ENCODE results near the gene OLIG1.

DNA sequence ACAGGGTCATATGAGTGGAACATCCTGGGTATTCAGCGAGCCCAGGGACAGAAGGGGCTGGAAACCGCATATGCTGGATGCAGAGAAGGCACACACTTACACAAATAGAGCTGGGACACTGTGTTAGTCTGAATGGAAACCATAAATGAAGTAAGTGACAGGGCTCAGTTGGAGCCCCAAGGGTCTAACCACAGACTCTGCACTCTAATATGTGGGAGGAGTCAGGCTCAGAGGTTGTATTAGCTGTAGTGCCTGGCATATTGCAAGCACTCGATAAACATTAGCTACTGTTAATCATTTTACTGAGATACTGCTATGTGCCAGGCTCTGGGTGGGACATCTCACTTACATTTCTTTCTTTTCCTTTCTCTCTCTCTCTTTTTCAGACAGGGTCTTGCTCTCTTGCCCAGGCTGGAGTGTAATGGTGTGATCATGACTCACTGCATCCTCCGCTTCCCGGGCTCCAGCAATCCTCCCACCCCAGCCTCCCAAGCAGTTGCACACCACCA lies 6.5 kb upstream of the OLIG1 start:
- TF ChIP-seq, protein P1, sequence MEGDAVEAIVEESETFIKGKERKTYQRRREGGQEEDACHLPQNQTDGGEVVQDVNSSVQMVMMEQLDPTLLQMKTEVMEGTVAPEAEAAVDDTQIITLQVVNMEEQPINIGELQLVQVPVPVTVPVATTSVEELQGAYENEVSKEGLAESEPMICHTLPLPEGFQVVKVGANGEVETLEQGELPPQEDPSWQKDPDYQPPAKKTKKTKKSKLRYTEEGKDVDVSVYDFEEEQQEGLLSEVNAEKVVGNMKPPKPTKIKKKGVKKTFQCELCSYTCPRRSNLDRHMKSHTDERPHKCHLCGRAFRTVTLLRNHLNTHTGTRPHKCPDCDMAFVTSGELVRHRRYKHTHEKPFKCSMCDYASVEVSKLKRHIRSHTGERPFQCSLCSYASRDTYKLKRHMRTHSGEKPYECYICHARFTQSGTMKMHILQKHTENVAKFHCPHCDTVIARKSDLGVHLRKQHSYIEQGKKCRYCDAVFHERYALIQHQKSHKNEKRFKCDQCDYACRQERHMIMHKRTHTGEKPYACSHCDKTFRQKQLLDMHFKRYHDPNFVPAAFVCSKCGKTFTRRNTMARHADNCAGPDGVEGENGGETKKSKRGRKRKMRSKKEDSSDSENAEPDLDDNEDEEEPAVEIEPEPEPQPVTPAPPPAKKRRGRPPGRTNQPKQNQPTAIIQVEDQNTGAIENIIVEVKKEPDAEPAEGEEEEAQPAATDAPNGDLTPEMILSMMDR (IDR thresholded peaks at IDR 0.05; ENCODE audit: control extremely low read depth in 1 of 3, insufficient read depth in 1 of 3, low read depth in 1 of 3, low read length in 3 of 3), result no peak
- TF ChIP-seq FOSL1 (IDR thresholded peaks at IDR 0.05; ENCODE audit: insufficient read depth, low read depth, low read length) (no peak), ASH2L (IDR thresholded peaks at IDR 0.05; ENCODE audit: low read length) (no peak), HDAC2 (IDR thresholded peaks at IDR 0.05; ENCODE audit: borderline replicate concordance in 1 of 2, low read depth in 2 of 2, low read length in 2 of 2) (no peak), SIN3A (conservative IDR thresholded peaks at IDR 0.05 in 1 of 2, IDR thresholded peaks at IDR 0.05 in 1 of 2; ENCODE audit: low read depth in 1 of 2, low read length in 2 of 2) (no peak), GTF2F1 (IDR thresholded peaks at IDR 0.05; ENCODE audit: borderline replicate concordance, low read depth, low read length) (no peak), CREB1 (IDR thresholded peaks at IDR 0.05) (no peak), BRCA1 (IDR thresholded peaks at IDR 0.05; ENCODE audit: low read depth, low read length) (no peak), YY1 (IDR thresholded peaks at IDR 0.05; ENCODE audit: low read depth, low read length) (no peak), CHD2 (IDR thresholded peaks at IDR 0.05; ENCODE audit: low read length) (no peak), NRF1 (IDR thresholded peaks at IDR 0.05; ENCODE audit: low read depth, low read length) (no peak), EP300 (IDR thresholded peaks at IDR 0.05; ENCODE audit: borderline replicate concordance in 1 of 2, low read depth in 2 of 2, low read length in 2 of 2) (no peak)
- TF ChIP-seq, protein P2, sequence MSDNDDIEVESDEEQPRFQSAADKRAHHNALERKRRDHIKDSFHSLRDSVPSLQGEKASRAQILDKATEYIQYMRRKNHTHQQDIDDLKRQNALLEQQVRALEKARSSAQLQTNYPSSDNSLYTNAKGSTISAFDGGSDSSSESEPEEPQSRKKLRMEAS (IDR thresholded peaks at IDR 0.05), result no peak
- TF ChIP-seq, protein P3, sequence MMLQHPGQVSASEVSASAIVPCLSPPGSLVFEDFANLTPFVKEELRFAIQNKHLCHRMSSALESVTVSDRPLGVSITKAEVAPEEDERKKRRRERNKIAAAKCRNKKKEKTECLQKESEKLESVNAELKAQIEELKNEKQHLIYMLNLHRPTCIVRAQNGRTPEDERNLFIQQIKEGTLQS (IDR thresholded peaks at IDR 0.05; ENCODE audit: insufficient read depth, low read depth, low read length), result no peak

Measured in H1 (cell line).